Measurements from ENCODE around the gene TSC2. TPM values are rescaled to one million over a fixed set of nuclear protein-coding genes. Genes with fewer than 3 reads are reported as not detected.
A peak's percentile ranks its signal among the peaks of the same experiment; 100 is the strongest.

TSC2 gene
- polyA plus RNA-seq (ENCODE audit: insufficient read length) = 92.4 TPM

GRCh38 chr16:2047330-2048115 is at the start of gene TSC2, which contains the start of gene NTHL1:
TSC2 (plus strand) TSS chr16:2047985; CDS start chr16:2048616, 631 bp downstream.
NTHL1 (minus strand) TSS chr16:2047834; CDS start chr16:2047823, 11 bp downstream.
- peak; percentile 98 for DNase-seq

DNA sequence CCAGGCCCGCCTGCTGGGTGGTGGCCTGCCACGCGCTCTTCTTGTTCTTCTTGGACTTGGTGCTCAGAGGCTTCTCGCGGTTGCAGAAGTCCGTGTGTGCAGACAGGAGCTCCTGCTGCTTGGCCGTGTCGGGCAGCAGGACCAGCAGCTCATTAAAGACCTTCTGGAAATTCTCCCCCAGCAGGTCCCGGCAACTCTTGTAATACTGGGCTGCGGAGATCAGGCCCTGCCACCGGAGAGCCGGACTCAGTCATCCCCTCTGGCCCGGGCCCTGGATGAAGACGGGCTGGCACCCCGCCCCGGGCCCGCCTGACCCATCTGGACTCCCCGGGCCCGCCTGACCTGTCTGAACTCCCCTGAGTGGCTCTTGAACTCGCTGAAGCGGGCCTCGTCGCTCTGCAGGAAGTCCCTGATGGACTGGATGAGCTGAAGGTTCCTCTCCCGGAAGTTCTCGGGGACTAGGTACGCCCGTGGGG is 49.4 kb upstream of the TSC2 start:
- no peak for DNase-seq

GRCh38 chr16:1998852-1999801 is 48.7 kb upstream of the TSC2 start:
- no peak for DNase-seq

- no peak for DNase-seq
Measured at GRCh38 chr16:1999866-2000514, 47.8 kb upstream of the TSC2 start.

DNA sequence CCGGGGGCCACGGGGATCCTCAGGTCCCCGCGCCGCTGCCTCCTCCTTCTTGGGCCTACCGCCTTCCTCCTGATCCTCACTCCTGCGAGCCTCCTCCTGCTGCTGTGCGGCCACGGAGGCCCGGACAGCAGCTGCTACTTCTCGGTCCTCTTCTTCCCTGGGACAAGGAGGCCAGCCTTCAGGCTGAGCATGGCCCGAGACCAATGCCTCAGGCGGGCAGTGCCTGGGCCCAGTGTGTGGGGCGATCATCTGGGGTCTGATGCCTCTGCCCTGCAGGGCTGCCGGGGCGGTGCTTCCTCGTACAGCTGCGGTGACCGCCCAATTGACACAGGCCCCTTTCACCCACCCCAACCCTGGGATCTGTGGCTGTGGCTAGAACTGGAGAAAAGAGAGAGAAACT is 46.8 kb upstream of the TSC2 start:
- no peak for DNase-seq

GRCh38 chr16:2001456-2002355 is 46.1 kb upstream of the TSC2 start:
- DNase-seq = no peak

- no peak for DNase-seq
Measured at GRCh38 chr16:2002406-2003230, 45.2 kb upstream of the TSC2 start.

DNA sequence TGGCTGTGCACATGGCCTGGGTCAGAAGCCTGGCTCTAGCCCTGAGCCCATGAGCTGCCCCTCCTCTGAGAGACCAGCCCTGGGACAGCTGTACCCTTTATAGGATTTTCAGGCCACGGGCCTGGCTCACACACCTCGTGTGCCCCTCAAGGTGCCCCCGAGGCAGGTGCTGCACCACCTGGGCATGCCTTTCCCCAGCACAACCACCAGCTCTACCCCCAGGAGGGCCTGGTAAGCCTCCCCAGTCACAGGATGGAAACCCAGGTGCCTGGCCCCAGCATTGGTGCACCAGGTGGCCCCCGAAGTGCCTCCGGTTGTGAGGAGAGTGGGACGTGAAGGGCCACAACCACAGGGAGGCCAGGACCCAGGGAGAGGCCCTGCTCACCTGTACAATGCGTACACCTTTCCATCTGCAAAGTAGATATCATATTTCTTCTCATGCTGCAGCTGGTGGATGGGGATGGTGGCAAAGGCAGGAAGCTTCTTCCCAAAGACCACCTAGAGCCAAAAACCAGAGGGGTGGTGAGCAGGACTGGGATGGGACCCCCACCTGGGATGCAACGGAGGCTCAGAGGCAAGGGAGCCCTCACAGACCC is 44.5 kb upstream of the TSC2 start:
- no peak for DNase-seq

DNA sequence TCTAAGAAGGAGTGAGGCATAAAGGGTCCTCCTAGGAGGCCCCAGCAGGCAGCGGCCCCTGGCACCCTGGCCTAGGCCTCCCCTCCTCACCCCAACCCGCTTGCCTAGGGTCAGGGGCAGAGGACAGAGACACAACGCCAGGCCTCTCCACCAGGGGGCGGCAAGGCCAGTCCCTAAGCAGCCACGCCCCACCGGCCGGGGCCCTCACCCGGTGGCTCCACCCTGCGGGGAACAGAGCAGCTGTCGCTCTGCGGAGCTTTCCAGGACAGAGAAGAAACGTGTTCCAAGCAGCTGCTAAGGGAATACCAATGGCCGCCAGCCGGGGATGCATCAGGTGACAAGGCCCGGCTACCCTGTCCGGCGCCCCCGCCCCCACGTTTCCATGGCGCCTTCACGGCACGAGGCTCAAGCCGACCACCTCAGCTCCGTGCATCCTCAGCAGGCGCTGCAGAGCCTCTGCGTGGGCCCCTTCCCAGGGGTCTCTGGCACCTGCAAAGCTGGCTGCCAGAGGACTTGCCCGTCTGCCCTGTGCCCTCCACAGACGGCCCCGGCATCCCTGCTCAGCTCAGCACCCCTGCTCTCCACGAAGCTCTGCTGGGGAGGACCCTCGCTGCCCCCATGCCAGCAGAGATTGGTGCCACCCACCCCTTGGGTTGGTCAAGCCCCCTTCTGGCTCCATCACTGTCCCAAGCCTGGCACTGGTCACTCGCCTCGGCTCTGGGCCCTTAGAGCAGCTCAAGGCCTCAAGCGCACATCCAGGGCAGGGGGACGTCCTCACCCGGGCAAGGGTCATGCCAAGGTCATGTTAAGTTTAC is 43.8 kb upstream of the TSC2 start:
- DNase-seq = peak; percentile 86

DNA sequence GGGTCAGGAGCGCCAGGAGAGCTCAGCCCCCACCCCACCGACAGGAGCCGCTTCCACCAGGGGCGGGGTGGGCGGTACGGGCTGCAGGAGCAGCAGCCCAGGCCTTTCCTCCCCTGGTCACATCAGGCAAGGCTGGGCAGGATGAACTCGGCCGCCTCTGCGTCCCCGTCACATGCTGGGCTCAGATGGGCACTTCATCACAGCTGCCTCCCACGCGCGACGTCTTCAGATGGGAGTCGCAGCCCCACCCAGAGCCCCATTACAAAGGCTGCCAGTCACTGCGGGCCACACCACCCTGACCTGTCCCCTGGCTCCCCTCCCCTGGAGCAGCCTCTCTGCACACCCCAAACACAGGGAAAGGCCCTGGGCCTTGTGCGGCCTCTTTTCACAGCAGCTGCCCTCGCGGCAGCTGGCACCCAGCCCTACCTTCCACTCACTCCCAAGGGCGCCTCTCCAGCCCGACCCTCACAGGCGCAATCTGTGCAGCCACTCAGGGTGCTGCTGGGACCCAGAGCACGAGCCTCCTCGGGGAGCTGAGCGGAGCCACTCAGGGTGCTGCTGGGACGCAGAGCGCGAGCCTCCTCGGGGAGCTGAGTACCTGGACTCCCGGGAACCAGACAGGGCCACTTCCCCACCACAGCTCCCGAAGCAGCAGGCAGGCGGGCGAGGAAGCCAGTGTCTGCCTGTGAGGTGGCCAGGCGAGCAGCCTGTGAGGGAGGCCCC is 42.8 kb upstream of the TSC2 start:
- DNase-seq = no peak

GRCh38 chr16:2005646-2006045 is 42.1 kb upstream of the TSC2 start:
- DNase-seq = no peak

DNA sequence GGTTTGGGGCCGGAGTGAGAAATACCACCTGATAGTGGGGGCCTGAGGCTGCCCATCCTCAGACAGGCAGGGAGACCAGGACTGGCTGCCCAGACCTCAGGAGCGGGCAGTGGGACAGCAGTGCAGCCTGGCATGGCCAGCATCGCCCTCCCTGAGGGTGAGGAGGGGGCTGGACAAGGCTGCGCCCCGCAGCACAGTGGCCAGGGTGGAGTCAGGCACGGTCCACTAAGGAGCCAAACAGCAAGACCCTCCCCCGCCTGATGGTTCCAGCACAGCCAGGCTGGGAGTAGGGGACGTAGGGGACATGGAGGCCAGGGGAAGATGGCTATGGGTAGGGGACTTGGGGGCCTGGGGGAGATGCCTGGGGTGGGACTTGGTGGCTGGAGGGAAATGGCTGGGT is 41.5 kb upstream of the TSC2 start:
- no peak for DNase-seq

DNA sequence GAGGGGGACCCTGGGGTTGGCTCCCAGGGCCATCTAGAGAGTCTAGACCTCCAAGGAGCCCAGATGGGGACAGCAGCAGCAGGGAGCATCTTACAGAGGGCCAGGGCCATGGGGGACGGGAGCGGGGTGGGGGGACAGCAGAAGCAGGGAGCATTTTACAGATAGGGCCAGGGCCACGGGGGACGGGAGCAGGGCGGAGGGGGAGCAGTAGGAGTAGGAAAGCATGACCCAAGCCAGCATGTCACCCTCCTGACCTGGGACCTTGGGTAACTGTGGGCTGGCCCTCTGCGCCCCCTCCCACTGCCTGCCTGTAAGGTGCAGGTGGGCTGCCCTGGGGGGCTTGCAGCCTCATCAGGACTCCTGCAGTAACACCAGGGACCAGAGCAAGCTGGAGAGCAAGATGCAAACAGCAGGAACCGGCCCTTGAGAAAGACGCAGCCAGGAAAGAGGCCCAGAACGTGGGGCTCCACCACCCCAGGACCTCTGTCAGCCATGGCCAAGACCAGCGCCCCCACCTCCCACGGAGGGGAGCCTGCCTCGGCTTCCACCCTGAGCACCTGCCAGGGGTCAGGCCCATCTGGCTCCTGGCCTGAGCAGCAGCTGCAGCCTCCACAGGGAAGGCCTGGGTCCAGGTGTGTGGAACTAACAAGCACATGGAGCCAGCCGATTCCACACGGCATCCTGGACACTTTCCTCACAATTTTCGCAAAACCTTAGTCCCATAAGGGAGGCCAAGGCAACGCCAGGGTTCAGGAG is 40.5 kb upstream of the TSC2 start:
- no peak for DNase-seq

DNA sequence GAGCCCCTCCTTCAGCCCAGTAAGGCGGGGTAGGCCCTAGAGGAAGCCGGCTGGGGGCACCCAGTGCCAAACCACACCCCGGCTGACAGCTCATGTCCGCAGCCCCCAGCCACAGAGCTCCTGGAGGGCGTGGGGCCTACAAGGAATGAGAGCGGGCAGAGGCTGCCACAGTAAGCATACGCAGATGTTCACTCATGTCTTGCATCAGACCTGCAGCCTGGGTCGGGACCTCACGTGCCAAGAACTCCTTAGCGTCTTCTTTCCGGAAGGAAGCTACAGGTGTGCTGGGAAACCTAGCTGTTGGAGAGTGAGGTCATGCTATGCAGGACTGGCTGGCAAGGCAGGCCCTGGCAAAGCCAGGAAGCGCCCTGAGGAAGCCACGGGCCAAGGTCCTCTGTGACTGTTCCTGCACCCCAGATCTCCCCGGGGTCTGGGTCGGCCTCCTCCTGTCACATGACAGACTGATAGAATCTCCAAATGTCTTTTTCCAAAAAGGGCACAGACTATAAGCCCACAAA is 39.7 kb upstream of the TSC2 start:
- DNase-seq = no peak

DNA sequence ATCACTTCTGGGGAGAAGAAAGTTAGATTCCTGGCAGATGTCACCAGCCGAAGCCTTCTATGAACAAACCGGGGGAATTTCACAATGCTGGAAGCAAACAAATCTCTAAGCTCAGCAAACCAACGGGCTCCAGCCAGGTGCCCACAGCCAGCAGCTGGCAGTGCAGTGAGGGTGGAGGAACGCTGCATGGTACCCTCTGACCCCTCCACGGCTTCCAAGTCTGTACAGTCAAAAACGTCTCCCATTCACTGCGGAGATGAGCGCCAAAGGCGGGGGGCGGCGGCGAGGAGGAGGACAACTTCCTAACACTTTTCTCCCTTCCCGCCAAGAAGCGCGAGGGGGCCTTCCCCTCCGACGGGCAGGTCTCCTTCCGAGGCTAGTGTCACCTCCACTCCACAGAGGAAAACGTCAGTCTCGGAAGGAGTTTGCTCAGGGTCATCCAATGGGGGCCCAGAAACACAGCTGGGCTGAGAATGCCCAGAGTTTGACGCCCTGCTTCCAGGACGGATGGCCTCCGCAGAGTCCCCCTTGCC is 39.1 kb upstream of the TSC2 start:
- DNase-seq = no peak

GRCh38 chr16:2009164-2009711 is 38.5 kb upstream of the TSC2 start:
- no peak for DNase-seq
